Measurements from ENCODE around the gene CMTM8. TPM values are rescaled to one million over a fixed set of nuclear protein-coding genes. Genes with fewer than 3 reads are reported as not detected.

CMTM8 gene
- total and polyA plus RNA-seq, 2 experiments from 2014 or later: 19.9 to 24.5 TPM

- TF ChIP-seq, protein P1, sequence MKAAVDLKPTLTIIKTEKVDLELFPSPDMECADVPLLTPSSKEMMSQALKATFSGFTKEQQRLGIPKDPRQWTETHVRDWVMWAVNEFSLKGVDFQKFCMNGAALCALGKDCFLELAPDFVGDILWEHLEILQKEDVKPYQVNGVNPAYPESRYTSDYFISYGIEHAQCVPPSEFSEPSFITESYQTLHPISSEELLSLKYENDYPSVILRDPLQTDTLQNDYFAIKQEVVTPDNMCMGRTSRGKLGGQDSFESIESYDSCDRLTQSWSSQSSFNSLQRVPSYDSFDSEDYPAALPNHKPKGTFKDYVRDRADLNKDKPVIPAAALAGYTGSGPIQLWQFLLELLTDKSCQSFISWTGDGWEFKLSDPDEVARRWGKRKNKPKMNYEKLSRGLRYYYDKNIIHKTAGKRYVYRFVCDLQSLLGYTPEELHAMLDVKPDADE (IDR thresholded peaks at IDR 0.05): no peak
- no peak for TF ChIP-seq JUNB (IDR thresholded peaks at IDR 0.05; ENCODE audit: unreplicated experiment)
- TF ChIP-seq ZNF114 (CRISPR knock-in tag; IDR thresholded peaks at IDR 0.05): no peak
- no peak for TF ChIP-seq CREB1 (CRISPR knock-in tag; IDR thresholded peaks at IDR 0.05; ENCODE audit: low read depth)
- TF ChIP-seq, protein P2, sequence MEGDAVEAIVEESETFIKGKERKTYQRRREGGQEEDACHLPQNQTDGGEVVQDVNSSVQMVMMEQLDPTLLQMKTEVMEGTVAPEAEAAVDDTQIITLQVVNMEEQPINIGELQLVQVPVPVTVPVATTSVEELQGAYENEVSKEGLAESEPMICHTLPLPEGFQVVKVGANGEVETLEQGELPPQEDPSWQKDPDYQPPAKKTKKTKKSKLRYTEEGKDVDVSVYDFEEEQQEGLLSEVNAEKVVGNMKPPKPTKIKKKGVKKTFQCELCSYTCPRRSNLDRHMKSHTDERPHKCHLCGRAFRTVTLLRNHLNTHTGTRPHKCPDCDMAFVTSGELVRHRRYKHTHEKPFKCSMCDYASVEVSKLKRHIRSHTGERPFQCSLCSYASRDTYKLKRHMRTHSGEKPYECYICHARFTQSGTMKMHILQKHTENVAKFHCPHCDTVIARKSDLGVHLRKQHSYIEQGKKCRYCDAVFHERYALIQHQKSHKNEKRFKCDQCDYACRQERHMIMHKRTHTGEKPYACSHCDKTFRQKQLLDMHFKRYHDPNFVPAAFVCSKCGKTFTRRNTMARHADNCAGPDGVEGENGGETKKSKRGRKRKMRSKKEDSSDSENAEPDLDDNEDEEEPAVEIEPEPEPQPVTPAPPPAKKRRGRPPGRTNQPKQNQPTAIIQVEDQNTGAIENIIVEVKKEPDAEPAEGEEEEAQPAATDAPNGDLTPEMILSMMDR (conservative IDR thresholded peaks at IDR 0.05; ENCODE audit: low read depth in 2 of 2): no peak
- TF ChIP-seq, protein P3, sequence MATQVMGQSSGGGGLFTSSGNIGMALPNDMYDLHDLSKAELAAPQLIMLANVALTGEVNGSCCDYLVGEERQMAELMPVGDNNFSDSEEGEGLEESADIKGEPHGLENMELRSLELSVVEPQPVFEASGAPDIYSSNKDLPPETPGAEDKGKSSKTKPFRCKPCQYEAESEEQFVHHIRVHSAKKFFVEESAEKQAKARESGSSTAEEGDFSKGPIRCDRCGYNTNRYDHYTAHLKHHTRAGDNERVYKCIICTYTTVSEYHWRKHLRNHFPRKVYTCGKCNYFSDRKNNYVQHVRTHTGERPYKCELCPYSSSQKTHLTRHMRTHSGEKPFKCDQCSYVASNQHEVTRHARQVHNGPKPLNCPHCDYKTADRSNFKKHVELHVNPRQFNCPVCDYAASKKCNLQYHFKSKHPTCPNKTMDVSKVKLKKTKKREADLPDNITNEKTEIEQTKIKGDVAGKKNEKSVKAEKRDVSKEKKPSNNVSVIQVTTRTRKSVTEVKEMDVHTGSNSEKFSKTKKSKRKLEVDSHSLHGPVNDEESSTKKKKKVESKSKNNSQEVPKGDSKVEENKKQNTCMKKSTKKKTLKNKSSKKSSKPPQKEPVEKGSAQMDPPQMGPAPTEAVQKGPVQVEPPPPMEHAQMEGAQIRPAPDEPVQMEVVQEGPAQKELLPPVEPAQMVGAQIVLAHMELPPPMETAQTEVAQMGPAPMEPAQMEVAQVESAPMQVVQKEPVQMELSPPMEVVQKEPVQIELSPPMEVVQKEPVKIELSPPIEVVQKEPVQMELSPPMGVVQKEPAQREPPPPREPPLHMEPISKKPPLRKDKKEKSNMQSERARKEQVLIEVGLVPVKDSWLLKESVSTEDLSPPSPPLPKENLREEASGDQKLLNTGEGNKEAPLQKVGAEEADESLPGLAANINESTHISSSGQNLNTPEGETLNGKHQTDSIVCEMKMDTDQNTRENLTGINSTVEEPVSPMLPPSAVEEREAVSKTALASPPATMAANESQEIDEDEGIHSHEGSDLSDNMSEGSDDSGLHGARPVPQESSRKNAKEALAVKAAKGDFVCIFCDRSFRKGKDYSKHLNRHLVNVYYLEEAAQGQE (IDR thresholded peaks at IDR 0.05; ENCODE audit: unreplicated experiment): no peak
Observed at GRCh38 chr3:32288819-32289218, 50.3 kb downstream of the CMTM8 start (continued).

- Mint-ChIP-seq H3K4me1 (no peaks in the 10 kb centered on the region), H3K27ac (no peak overlapping the region), H3K36me3 (ENCODE audit: low read depth) (no peaks in the 10 kb centered on the region), H3K27me3 (ENCODE audit: insufficient read depth, low read depth, poor library complexity) (peaks cover 4% of the 10 kb centered on the region), H3K9me3 (no peaks in the 10 kb centered on the region), H3K4me3 (no peak overlapping the region)
- Histone ChIP-seq H3K27me3 (ENCODE audit: insufficient read depth) (no peaks in the 10 kb centered on the region), H2AFZ (no peak overlapping the region), H3K36me3 (ENCODE audit: insufficient read depth) (no peaks in the 10 kb centered on the region), H3K79me2 (replicated peaks; ENCODE audit: insufficient read depth) (no peaks in the 10 kb centered on the region), H3F3A (replicated peaks; ENCODE audit: low read depth) (no peaks in the 10 kb centered on the region), H3K4me2 (no peak overlapping the region), H3K4me3 (no peak overlapping the region), H3K4me1 (ENCODE audit: insufficient read depth) (no peaks in the 10 kb centered on the region), H3K9me2 (ENCODE audit: insufficient read depth) (no peaks in the 10 kb centered on the region), H3K27ac (ENCODE audit: low read depth) (no peak overlapping the region), H4K20me1 (replicated peaks; ENCODE audit: insufficient read depth) (0 out of 2 replicates have a peak, but pooled peaks cover 3% of the 10 kb centered on the region)
- ATAC-seq (no peak), DNase-seq (ENCODE audit: low spot score) (no peak)
- no peak for TF ChIP-seq STAT1 (IDR thresholded peaks at IDR 0.05; ENCODE audit: unreplicated experiment)
- TF ChIP-seq POLR2AphosphoS5 (IDR thresholded peaks at IDR 0.05; ENCODE audit: low read depth): no peak
- TF ChIP-seq ZNF114 (CRISPR knock-in tag; IDR thresholded peaks at IDR 0.05): no peak
- TF ChIP-seq EZH2 (IDR thresholded peaks at IDR 0.05; ENCODE audit: low read depth, unreplicated experiment): no peak
- TF ChIP-seq, protein P1 (IDR thresholded peaks at IDR 0.05): no peak
- TF ChIP-seq, protein P3 (IDR thresholded peaks at IDR 0.05; ENCODE audit: unreplicated experiment): no peak
- no peak for TF ChIP-seq NANOG (IDR thresholded peaks at IDR 0.05; ENCODE audit: borderline replicate concordance)
Observed at GRCh38 chr3:32290619-32291018, 52.1 kb downstream of the CMTM8 start.
